Fibroblast of skin of right quadriceps (primary cell): Measurements from ENCODE around the gene FGF5.
"Not testable (repeated sequence)": the region's sequence is repeated elsewhere in the genome, so short reads cannot be mapped to it uniquely, and the experiment has no call there.

ENCODE experiments used
- DNase-seq: peaks from one replicate; pipeline ENCODE4 v3.0.0-alpha.2; 2013

FGF5 gene

DNA sequence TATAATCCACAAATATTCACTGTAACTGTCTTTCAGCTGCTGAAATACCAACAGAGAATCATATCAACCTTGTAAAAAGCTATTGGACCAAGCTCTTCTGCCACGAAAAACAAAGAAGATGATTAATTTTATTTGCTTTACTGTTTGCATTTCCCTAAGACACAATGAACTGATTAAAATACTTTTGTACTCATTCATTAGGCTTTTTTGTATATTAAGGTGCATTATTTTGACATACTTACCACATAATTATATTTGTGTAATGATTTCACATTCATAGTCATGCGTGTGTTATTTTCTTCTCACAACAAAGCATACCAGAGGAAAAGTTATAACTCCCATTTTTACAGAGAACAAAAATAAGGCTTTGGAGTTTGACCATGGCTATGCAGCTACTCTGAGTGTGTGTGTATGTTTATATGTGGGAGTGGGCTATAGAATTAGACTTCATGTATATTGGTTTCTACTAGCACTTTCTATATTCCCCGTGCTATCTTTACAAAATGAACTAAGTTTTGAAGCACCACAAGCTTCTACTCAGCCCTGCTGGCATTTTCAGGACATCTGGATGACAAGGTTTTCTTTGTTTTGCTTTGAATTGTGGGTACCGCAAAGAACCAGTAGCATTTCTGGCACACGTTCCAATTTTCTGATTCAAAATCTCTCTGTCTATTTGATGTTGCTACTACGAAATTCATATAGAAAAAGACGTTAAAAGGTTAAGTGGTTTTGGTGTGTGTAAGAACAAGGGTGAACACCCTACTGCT lies 11.0 kb upstream of the FGF5 start:
- peak; percentile 75 for DNase-seq

DNA sequence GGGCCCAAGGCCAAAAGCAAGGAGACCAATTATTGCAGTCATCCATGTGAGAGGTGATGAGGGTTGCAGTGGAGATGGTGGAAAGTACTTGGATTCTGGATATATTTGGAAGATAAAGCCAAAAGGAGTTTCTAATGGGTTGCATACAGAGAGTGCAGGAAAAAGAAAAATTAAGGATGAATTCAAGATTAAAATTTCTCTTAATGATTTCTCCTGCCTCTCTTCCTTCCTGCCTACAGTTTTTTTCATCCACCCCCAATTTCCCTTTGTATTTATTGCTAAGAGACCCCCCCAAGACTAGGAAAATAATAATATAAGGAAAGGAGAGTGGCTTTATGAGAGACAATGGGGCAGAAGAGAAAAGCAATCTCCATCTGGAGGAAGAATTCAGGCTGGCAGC lies 8.6 kb upstream of the FGF5 start:
- DNase-seq, result no peak

DNA sequence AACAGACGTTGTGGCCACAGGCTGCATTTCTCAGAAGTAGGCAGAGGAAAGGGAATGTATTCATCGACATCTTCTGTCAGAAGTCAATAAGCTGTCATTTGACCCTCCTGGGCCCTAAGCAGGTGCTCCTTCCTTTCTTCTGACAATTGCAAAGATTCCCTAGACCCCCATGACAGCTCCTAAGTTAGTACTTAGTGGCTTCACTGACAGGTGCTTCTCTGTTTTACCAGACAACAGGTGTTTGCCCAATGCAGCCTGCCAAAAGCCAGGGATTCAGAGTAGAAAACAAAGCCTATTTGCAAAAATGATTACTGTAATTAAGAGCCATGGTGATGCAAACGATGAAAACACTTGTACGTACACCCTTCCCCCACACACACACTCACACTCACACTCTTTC lies 7.5 kb upstream of the FGF5 start:
- no peak for DNase-seq

DNA sequence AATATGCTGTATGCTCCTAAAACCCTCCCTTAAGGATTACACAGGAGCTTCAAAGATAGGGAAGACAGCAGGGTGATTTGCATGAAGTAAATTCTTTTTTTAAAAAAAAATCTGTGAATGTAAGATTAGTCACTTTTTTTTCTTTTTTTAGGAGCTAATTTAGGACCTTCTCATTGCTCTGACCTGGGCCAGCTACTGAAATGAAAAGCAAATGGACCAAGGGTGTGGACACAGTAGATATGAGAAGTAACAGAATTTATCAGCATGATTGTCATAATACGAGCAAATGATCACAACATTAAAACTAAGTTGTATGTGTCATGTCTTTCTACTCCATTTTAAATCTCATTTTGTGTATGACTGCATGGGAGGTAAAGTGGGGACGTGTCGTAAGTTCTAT lies 6.6 kb upstream of the FGF5 start:
- DNase-seq, result no peak

DNA sequence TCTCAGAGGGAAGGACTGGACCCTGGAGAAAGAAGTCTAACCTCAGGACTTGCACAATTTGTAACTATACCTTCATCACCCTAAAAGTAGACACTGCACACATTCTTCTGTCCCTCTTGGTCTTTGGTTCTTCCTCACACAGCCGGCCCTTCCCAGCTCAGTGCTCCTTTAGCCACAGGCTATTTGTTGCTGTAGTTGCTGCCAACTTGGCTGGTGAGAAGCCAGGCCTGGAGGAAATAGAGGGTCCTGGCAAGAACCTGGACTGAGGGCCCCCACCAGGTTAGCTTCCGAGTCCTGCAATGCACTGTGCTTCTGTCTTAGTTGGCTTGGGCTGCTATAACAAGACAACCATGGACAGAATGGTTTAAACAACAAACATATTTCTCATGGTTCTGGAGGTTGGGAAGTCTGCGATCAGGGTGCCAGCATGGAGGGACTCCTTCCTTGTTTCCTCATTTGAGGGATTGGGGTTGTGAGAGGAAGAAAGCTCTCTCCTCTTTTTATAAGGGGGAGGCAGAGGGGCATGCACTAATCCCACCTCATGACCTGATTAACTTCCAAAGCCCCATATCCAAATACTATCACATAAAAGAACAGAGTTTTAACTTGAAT lies 4.4 kb upstream of the FGF5 start:
- DNase-seq, result no peak

DNA sequence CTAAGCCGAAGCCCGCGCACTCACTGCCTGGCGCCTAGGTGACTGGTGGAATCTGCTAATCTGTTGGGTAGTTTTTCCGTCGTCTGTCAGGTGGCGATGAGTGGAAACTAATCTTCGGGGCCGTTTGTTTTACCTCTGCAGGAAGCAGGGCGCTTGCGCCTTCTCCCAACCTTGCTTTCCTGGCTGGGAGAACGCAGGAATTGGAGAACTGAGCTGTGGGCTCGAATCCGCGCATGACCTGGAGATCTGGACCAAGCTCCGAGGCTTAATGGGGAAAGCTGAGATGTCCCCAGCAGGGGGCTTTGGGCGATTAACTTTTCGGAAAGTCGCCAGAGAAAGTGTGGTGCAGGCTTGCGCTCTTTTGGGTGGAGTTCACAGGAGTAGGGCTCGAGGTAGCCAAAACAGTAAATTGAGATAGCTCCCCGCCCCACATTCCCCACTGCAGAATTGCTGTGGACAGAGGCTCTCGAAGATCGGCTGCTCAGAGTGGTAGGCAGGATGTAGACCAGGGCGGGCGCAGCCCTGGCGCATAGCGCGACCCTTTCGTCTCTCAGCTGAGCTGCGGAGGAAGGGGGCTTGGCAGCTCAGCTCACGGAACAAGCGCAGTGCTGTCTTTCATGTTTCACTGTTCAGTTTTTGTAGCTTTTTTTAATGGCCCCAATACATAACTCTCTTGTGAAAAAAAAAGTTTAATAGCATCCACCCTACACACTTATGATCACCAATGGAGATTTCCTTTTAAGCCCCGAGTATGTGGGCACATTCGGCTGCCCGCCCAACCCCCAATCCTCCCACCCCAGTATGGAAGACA lies 2.7 kb upstream of the FGF5 start:
- DNase-seq, result no peak

DNA sequence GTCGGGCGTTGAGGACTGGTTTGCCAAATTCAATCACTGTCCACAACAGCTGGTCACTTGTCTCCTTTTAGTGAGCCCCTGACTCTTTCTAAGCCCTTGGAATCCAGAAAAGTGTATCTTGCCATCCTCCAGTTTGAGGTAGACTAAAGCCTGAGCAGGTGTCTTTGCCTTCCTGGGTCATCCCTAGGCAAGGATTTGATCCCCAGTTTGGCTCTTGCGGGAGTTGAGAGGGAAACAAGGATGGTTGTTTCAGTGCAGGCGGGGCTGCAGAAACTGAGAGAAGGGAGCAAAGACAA lies 2.2 kb upstream of the FGF5 start:
- DNase-seq, result no peak

DNA sequence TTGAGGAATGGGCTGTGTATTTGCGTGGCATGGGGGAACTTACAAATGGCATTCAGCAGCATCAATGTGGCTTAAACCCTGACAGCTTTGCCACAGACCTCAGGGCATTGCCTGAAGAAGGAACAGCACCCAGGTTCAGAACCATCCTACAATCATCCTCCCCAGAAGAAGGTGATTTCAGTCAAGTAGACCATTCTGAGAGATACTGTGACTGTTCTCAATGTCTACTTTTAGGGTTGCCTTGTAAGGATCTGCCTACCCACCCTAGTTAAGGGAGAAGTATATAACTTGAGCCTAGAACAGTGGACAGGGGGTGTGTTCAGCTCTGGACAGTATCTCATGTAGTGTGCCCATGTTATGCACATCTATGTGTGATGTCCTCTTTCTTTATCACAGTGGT lies 1.6 kb upstream of the FGF5 start:
- no peak for DNase-seq

DNA sequence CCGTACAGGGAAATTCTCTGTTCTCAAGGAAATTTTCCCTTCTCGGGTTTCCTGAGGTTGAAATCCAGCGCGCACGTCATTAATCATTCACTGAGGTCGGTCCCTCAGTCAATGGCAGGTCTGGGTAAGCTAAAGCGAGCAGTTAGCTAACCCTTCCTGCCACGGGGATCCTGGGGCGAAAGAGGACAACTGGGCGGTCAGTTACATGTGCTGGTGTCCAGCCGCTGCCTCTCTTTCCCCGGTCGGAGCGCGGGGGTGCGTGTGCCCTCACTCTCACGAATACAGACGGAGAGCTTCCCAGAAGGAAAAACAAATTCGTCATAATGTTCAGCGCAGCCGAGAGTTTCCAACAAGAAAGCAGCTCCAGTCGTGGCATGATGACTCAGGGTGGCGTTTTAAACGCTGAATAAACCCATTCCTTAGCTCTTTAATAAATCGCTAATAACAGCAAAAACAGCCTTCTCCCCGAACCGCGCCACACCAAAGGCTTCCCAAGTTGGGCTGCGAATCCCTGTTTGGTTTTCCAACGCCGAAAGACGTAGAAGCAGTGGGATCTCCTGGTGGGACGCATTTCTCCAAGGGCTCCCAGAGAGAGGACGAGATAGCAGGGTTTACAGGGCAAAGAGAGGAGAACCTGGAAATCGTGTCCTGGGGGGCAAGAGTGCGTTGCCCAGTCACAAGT lies 752 bp upstream of the FGF5 start:
- peak; percentile 84 for DNase-seq

DNA sequence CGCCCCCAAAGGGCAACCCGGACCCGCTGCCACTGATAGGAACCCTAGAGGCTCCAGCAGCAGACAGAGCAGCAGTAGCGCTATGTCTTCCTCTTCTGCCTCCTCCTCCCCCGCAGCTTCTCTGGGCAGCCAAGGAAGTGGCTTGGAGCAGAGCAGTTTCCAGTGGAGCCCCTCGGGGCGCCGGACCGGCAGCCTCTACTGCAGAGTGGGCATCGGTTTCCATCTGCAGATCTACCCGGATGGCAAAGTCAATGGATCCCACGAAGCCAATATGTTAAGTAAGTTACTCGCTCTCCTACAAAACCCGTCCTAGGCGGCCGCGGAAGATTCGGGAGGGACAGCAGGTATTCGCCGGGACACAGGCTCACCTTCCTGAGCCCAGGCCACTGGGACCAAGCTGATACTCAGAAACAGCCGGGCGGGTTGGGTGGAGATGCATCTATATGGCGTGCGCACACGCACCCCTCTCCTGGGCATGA lies 477 bp downstream of the FGF5 start:
- peak; percentile 62 for DNase-seq

DNA sequence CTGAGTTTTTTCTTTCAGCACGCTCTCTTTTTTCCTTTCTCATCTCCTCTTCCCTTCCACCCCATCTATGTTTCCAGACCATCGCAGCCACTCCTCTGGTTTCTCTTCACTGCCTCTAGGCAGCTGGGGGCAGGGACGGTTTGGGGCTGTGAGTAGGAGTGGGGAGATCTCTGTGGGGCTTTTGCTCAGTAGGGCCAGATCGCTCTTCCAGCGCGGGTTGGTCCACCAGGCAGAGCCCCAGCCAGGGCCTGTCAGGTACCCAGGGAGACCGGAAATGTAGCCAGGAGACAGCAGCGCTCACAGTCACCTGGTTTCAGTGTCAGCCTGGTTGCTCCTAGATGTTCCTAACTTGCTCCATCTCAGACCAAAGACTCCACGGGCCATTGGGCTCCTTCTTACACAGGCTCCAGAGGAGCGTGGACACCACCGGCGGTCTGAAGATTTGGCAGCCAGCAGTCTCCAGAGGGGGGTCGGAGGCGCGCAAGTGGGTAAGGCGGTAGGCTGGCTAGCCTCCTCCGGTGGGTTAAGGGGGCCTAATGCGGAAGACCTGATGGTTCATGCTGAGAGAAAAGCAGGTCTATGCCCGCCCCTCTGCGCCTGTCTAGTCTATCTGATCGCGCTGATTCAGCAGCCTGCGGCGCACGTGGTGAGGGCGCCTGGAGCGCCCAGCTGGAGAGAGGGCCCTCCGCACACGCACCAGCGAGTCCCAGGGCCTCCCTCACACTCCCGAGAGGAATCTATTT lies 1.8 kb downstream of the FGF5 start:
- peak; percentile 63 for DNase-seq

DNA sequence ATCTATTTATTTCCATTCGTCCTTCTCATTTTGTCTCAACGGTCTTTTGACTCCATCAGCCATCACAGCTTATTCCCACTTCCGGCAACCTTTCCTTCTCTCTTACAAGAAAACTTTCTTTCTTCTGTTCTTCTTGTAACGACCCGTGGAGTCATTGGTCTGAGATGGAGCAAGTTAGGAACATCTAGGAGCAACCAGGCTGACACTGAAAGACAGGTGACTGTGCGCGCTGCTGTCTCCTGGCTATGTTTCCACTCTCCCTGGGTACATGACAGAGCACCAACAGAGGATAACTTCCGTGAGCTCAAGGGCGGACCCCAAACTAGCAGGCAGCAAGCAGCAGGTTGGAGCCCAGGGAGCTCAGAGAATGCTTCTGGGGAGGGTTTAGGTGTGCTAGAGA lies 2.5 kb downstream of the FGF5 start:
- peak; percentile 26 for DNase-seq

DNA sequence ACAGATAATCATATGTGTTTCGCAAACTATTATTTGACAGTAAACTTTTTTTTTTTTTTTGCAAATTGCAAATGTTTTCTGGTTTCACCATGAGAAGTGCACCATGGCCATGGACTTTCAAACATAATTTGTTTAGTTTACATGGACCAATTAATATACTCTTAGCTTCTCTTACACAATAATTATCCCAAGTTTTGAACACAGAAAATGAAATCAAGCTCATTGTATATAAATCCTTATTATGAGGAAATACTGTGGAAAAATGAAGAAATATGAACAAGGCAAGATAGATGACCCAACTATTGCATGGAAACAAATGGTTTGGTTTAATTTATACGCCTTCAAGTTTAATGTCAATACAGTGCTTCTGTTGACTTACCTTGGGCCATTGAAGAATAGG lies 3.9 kb downstream of the FGF5 start:
- no peak for DNase-seq

DNA sequence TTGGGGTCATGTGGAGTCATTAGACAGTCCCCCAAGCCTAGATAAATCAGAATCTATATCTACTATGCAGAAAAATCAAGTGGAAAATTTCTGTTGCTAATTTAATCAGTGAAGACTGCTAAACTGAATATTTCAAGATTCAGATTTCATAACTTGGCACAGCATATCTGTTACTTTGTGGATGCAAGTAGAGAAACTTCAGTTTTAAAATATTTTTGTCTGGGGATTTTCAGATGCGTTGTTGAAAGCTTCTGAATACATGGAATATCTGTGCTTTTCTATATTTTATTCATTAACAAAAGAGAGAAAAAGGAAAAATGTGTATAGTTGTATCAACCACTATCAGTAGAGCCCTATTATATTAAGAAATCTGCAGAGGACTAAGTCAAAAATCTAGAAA lies 4.4 kb downstream of the FGF5 start:
- no peak for DNase-seq

DNA sequence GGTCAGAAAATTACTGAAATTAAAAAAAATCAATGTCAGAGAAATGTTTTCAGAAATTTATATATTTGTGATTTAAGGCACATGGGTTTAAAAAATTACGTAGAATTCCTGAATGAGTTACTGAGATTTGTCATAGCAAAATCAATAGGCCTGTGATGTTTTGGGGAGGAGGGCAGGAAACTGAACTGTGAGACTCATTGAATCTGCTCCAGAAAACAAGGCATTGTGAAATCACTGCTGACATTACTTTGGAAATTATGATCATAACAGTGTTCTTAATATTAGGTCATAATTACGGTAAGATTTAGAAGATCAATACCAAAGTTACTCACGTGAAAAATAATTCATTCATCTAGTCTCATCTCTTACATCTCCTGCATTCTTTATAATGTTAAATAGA lies 5.3 kb downstream of the FGF5 start:
- peak; percentile 48 for DNase-seq

DNA sequence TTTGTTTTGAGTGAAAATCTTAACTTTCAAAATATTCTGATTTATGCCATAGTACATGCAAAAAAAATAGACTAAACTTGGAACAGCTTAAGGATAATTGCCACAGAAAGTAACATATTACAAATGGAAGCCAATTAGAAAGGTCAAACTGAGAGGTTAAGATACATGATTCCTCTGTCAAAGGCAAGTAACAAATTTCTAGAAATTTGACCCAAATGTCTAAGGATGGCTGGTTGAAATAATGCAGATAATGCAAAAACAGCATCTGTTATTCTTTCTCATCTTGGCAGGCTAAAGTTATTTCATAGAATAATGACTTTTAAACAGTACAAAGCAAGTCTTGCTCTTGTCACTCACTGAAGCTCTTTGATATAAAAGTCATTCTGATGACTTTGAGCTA lies 10.5 kb downstream of the FGF5 start:
- DNase-seq, result no peak

DNA sequence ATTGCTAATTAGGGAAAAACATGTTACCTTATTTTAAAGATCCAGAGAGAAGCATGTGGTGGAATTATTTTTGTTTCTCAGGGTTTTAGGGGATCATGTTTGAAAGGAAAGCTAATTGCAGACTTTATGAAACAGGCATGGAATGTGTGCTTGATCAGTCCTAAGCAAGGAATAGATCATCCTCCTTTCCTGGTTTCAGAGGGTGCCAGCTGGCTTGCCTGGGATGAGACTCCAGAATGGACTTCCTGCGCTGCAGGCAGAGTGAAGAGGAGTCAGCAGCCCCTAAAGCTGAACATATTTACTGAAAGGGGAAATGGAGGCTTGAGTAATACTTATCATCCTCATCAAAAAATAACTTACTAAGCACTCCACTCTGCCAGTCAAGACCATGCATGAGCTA lies 13.3 kb downstream of the FGF5 start:
- no peak for DNase-seq

DNA sequence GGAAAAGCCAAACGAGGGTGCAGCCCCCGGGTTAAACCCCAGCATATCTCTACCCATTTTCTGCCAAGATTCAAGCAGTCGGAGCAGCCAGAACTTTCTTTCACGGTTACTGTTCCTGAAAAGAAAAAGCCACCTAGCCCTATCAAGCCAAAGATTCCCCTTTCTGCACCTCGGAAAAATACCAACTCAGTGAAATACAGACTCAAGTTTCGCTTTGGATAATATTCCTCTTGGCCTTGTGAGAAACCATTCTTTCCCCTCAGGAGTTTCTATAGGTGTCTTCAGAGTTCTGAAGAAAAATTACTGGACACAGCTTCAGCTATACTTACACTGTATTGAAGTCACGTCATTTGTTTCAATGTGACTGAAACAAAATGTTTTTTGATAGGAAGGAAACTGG lies 20.0 kb downstream of the FGF5 start:
- DNase-seq, result no peak

DNA sequence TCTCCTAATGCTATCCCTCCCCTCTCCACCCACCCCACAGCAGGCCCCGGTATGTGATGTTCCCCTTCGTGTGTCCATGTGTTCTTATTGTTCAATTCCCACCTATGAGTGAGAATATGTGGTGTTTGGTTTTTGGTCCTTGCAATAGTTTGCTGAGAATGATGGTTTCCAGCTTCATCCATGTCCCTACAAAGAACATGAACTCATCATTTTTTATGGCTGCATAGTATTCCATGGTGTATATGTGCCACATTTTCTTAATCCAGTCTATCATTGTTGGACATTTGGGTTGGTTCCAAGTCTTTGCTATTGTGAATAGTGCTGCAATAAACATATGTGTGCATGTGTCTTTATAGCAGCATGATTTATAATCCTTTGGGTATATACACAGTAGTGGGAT lies 24.2 kb downstream of the FGF5 start:
- not testable (repeated sequence) for DNase-seq

DNA sequence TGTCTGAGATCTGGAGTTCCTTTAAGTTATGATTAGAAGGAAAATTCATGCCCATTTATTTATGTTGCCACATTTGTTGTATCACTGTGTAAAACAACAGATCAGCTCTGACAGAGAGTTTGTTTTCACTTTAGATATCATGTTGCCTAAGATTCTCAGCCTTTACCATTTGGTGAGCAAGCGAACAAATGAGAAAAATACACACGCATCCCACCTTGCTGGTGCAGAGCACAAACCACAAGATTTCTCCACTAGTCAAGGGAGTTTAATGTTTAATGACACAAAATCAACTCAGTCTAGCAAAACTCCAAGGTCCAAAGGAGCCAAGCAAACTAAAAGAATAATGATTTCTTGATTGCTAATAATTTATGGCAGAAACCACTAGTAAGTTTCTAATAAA lies 27.7 kb downstream of the FGF5 start:
- peak; percentile 35 for DNase-seq

DNA sequence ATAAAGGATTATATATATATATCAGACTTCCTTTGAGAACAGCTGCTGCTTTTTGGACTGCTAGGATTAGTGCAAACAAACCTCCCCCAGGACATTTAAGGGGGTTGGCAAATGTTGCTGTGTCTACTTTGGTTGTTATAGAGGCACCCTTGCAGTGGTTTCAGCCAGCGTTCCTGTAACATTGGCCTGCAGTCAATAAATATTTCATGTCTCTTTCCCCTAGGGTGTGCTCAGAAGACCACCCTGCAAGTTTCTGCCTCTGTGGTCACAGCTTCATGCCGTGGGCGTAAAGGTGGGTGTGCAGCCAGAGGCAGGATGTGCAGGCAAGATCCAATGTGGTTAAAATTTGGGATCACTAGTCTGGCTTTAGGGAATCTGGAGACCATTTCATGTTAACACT lies 28.9 kb downstream of the FGF5 start:
- peak; percentile 83 for DNase-seq

DNA sequence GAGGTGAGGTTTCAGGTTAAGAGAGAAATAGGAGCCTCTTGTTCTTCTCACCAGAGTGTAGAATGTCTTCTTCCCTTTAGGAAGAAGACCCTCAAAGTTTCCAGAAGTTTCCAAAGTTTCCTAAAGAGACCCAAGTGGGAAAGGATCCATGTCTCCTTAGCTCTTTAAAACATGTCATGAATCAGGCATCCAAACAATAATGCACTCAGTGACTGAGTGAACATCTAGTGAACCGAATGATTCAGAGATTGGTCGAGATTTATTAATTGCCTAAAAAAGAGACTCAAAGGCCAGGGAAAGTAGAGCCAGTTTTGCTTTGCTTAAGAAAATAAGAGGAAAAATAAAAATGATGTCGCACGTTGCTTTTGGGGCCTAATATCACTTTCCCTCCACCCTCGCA lies 29.4 kb downstream of the FGF5 start:
- peak; percentile 65 for DNase-seq

DNA sequence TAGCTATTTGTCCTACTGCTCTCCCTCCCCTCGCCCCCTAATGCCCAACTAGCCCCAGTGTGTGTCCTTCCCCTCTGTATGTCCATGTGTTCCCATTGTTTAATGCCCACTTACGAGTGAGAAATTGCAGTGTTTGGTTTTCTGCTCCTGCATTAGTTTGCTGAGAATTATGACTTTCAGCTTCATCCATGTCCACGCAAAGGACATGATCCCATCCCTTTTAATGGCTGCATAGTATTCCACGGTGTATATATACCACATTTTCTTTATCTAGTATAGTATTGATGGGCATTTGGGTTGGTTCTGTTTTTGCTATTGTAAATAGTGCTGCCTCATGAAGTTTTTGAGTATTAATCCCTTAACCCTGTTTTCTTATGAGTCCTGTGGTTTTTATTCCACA lies 35.4 kb downstream of the FGF5 start:
- DNase-seq, result no peak
